Superior temporal gyrus (tissue), 1 donor: ENCODE measurements around the gene GRM5.

Experiments
- DNase-seq: peaks from one replicate; pipeline ENCODE4 v3.0.0-alpha.2; 2016; ENCODE audit errors: extremely low spot score

Gene GRM5

DNA sequence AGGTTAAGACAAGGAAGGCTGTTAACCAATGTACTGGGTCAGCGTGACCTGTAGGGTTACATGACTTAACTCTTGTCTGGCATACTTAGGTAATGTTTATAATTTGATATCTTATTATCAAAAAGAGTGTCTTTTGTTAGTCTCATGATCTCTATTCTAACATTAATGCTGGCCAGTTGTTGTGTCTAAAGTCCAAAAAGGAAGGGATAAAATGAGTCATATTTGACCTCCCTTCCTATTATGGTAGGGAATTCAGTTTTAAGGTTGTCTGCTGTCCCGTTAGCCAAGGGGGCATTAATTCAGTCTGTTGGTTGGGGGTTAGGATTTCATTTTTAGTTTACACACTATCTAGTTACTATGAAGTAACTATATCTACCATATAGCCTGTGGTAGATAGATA lies 364.0 kb downstream of the GRM5 start:
- DNase-seq, result no peak

DNA sequence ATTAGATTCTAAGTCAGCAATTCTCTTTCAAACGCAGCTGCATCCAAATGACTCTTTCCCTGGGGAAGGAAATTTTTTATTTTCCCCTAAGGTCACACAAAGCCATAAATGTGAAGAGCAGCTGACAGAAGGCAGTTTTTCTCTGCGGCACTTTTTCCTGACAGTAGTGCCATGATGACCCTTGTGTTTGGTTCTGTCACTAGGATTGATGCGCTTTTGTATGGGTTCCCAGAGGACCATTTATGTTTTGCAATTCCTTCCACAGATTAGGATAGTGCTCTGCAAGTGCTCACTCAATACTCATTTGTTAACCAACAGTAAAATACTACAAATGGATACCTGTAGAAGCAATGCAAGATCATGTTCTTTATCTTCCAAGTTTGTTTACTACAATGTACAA lies 368.6 kb downstream of the GRM5 start:
- DNase-seq, result no peak

DNA sequence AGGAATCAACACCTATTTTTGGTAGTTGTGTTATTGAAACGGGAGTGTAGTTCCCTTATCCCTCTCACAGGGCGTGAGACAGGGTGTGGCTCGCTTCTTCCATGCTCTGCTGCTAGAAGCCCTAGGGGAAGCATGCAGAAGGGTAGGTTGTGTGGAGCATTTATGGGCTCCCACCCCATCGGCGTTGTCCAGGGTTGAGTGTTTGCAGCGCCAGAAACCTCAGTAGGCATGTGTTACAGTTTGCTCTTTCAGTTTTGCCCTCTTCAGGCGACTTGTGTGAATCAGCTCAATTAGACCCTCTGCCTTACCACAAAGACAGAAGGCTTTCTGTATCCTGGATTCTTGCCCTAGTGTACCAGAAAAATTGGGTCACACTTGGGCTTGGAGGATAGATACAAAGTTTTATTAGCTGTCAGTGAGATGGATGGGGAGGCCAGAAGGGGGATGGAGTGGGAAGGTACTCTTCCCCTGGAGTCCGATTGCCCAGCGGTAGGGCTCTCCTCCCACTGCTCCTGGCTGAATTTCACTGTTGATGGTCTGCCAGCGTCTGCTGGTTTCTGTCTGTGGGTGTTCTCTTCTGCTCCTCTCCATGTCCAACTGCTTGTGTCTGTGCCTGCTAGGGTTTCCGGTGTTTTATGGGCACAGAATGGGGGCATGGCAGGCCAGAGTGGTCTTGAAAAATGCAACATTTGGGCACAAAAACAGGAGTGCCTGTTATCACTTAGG lies 369.9 kb downstream of the GRM5 start:
- no peak for DNase-seq

DNA sequence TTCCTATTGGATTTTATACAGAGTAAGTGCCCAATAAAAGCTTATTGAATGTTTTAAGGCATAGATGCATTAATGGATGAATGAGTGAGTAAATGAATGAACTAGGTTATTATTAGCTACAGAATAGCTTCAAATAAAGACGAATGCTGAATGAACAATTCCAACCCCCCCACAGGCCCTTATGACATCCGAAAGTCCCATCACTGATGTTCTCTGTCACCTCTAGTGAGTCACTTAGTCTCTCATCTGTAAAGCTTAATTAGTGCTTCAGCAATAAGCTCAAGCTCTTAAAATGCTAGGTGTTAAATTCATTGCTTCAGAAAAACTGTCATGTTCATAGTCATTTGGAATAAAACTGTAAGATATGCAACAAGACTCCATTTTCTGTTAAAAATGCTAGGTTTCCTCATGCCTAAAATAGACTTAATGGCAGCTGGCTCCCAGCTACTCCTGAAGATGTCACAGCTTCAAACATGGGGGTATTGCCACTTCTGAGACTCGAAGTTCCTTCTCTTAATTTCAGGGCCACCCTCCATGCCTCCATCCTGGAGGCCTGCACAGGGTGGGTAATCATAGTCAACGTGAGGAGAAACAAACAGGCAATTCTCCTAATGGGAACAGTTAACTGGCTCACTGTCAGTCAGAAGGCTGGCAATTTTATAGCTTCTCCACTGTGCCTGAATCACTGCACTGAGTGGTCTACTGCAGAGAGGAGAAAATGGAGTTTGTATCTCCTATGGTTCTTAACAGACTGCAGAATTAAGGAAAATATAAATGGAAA lies 373.3 kb downstream of the GRM5 start:
- DNase-seq, result no peak

DNA sequence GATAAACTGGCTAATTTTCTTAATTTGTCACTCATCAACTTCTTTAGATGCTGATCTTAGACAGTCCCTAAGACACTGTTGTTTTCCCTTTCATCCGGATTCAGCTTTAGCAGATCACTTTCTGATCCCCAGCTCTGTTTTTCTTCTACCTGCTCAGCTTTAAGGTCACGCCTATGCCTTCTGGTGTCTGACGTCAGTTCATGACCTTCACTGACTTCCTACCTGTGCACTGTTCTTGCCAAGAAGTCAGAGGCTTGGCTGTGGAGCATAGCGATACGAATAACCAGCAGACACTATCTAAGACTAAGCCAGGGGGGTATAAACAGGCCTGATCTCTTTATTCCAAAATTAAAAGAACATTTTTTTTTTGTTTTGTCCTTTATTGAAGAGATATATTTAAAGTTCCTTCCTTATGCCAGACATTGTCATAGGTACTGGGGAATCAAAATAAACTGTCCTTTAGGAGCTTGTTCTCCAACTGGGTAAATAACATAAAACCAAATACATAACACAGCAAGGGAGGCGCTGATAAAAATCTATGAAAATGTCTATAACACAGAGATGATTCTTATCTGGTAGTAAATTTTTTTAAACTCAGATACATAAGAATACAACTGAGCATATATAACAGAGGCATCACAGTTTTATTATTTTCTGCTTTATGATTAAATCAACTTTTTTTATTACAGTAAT lies 376.1 kb downstream of the GRM5 start:
- no peak for DNase-seq

DNA sequence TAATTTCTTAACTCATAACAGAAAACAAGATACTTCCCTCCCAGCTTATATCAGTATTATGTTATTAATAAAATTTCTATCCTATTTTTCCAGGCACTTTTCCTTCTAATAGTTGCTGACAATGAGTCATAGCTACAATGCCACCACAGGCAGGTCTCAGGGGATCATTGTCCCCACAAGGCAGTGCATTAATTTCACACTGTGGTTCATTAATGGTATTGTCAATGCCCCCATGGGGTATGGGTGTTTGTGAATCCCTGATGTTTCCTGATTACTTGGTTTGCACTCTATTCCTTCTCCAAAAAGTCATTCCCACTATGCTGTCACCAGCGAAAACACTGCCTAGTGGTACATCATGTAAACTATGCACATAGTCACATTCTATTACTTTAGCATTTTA lies 382.8 kb downstream of the GRM5 start:
- no peak for DNase-seq

DNA sequence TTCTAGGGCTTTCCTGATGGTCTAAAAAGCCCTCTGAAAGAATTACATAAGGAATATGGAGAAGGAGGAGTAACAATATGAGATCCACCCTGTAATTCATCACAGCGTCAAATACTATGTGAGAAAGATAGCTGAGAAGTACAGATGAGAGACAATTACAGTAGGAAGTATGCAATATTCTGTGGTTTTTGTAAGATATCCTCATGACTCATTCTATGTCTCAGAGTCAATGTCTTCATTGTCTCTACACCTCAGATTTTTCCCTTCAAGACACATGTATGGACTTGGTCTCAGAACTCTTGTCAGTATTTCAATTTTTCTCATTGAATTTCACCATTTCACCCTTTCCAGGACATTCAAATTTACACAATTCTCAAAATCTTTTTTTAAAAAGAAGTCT lies 385.0 kb downstream of the GRM5 start:
- DNase-seq, result no peak

DNA sequence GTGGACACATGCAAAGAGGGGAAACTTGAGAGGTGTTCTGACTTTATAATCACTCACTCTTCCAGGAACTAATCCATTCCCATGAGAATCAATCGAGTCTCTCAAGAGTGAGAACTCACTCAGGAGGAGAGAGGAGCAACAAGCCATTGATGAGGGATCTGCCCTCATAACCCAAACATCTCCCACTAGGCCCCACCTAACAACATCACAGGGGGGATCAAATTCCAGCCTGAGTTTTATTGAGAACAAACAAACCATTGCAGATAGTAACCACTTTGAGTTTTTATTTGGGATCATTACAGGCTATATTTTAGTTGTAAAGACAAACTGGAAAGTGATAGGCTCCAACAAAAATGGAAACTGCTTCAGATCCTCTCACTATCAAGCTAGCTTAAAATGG lies 399.4 kb downstream of the GRM5 start:
- DNase-seq, result no peak

DNA sequence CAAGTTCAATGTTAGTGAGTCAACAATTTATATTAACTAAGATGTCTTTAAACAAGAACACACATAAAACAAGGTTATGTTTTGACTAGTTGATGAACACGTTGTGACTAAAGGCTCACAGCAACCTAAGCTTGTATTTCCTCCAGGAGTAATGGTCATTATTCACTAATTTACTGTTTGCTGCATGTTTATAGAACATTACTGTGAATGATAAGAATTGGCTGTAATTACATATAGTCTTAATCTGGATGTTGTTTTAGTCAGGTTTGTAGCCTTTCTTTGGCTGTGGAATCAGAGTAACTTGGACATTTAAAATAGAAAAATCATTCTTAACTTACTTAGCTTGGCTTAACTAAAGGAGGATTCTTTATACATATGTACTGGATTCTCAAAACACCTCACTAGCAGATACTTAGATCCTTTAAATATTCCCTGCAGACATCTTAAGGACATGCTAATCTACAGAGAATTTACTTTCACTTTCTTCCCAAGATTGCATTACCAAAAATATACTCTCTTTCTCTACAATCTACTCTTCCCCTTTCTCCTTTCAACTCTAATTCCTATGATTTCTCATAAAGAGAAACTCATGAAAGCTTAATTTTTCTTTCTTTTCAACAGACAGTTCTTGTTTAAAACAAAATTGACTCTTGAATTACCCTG lies 408.6 kb downstream of the GRM5 start:
- DNase-seq, result no peak

DNA sequence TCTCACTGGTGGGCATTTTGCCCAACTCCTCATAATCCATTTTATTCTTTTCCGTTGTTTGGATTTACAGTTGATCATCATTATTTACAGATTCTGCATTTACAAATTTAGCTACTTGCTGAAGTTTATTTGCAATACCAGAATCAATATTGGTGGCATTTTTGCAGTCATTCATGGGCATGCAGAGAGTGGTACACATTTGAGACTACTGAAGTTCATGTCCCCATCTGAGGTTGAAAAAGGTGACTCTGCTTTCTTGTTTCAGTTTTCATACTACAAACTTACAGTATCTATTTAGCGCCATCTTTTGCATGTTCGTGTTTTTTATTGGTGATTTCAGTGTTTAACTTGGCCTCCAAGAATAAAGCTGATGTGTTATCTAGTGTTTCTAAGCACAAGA lies 409.5 kb downstream of the GRM5 start:
- no peak for DNase-seq

DNA sequence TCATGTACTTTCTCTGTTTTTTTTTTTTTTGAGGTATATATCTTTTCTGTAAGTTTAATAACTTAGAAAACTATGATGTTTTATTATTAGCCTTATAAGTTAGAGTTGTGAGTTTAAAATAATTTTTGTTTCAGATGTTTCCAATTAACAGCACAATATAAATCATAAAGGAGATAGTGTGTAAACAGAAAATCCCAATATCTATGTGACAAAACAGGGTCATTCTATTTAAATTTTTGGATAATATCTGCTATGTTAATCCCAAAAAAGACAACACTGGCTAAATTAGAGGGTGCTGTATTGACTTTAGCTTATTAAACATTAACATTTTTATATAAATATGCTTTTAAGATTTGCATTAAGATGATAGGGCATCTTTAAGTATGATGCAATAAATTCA lies 410.1 kb downstream of the GRM5 start:
- DNase-seq, result no peak

DNA sequence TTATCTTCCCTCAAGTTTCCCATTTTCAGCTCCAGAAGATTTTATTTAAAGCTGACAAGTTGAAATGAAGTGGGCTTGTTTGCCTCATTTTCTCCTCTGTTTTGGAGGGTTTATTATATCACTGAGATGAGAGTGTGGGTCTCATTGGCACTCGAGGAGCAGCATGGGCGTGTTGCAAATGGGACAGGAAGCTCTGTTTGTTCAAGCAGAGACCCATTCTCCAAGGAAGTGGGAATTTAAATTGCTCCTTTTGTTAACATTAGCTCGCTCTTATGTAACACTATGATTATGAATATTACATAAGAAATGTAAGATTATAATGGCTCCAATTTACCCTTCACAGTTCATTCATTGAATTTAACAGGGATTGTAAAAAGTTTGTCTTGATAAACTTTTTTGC lies 410.6 kb downstream of the GRM5 start:
- no peak for DNase-seq

DNA sequence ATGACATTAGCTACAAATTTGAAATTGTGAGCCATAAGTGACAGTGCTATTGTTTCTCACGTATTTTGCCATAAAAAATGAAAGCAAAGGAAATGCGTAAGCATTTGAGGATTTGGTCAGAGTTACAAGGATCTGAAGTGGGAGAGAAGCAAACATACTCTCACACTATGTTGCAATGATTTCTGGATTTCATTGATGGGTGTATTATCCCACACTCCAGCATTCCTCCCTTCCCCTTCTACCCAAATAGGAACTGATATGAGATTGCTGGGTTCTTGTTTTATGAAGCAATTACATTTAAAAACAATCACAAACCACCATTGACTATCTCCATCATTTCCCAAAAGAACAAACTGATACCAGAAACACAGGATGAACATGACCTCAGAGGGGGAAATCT lies 414.2 kb downstream of the GRM5 start:
- no peak for DNase-seq

DNA sequence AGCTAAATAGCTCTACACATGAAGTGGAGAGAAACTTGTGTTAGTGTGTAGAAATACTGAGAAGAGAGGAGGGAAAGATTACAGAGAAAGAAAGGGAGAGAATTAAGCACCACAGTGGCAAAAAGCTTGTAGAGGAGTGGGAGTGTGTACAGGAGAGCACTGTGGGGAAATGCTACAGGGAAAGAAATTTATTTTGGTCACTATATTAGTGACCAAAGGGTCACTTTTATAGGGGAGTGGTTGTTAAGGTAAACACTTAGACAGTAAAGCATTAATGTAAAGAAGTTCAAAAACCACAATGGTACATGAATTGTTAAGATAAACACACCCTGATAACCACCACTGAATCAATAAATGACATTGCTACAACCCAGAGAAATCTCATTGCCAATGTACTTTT lies 421.1 kb downstream of the GRM5 start:
- no peak for DNase-seq

DNA sequence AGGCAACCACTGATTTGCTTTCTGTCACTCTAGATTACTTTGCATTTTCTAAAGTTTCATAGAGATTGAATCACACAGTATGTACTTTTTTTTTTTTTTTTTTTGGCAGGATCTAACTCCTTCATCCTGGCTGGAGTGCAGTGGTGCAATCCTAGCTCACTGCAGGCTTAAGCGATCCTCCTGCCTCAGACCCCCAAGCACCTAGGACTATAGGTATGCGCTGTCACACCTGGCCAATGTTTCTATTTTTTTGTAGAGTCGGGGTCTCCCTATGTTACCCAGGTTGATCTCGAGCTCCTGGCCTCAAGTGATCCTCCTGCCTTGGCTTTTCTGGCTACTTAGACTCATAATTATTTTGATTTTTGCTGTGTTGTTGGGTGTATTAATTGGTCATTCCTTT lies 433.6 kb downstream of the GRM5 start:
- no peak for DNase-seq

DNA sequence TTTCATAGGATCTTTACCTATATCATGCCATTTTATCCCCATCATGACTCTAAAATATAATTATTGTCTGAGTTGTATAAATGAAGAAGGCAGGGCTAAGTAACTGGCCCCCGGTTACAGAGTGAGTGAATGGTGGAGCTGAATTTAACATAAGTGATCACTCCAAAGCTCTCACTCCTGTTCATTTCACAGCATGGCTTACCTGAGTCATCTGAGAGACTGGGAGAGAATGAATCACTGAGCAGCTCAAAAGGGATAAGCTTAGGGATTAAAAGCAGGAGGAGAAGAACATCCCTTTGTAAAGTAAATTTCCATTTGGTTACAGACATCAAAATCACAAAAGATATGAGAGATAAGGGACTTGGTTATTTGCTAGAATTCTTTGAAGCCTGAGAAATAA lies 434.3 kb downstream of the GRM5 start:
- DNase-seq, result no peak

DNA sequence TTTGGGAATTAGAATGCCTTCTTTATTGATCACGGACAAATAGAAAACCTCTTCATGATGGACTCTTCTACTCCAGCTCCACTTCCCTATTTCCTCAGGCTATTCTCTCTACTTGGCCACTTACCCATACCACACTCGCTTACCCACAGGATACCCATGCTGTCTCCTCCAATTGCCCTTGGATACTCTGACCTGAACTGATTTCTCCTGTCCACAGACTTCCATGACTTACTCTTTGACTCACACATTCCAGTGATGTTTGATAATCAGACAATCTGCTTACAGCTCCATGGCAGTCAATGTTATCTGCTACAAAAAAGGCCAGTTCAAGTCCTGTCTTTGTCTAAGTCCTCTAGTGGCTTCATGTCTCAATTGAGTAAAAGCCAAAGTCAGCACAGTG lies 436.3 kb downstream of the GRM5 start:
- no peak for DNase-seq

DNA sequence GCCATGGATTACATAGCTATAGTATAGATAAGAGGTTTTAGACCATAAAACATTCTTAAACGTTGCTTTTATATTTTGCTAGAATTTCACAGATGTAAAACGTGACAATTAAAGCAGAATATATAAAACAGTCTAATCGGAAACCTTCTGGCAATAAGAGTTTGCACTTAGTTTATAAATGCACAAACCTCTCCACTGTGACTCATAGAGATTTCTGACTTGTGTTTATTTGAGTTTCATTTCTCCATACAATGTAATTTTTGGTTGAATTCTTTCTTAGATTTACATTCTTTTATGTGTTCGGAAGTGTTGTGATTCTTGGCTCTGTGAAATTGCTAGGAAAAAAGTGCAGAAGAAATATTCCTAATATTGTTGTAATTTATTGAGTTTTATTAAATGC lies 439.6 kb downstream of the GRM5 start:
- DNase-seq, result no peak

DNA sequence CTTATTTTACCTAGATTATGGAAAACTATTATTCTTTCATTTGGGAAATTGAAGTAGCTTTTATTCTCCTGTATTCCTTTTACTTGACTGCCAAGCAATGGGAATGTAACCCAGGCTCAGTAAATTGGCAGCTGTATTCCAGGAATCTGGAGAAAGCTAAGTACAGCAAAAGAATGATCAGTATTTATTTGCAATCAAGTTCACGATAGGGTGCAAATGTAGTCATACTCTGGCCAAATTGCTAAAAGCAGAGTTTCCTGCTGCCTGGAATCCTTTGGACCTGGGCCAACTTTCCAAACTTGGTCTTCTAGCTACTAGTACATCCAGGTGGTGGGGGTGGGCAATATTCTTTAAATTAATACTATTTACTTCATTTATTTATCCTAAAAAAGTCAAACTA lies 442.3 kb downstream of the GRM5 start:
- no peak for DNase-seq

DNA sequence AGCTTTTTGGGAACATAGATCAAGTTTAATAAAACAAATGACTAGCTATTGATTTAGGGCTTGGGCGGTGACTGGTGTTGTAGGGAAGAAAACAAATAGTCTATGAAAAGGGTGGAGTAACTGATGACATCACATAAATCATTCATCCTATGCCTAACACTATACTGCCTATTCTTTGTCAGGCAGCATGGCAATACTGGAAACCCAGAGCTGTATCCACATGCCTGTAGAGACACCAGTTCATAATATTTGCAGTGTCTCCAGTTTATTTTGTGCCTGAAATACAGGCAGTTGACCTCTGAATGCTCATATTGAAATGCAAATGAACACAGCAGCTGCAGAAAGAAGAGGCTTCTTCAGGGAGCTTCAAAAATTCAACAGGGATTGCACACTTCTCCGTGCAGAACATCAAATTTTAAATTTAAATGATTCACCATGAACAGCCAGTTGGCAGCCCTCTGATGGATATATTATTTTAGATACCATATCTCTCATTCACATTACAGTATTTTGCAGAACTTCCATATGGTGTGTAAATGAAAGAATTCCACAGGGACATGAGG lies 445.1 kb downstream of the GRM5 start:
- no peak for DNase-seq

DNA sequence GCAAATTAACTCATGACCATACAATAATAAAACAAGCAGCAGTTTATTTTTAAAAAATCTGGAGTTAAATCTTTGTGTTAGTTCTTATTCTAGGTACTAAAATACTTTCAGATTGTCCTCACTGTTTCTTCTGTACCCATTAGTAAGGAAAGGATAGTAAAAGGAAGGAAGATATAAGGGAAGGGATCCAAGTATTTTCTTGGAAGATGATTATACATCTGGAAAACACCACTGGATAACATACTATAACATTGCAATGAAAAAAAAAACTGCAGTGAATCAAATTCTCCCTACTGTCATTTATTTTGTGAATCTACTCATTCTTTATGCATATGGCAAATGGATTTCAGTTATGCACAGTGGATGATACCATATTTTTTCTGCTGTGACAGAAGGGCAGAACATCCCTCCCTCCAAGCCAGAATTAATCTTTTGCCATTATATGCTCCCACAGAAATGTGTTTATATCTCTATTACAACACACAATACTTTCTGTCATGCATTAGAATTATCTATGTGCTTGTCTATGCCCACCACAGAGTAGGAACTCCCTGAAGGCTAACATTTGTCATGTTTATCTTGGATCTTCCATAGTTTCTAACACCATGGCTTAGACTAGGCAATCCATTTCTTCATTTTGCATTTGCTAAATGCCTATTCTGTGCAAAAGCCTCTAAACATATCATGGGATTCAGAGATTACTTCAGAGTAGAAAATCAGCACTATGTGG lies 446.0 kb downstream of the GRM5 start:
- DNase-seq, result no peak

DNA sequence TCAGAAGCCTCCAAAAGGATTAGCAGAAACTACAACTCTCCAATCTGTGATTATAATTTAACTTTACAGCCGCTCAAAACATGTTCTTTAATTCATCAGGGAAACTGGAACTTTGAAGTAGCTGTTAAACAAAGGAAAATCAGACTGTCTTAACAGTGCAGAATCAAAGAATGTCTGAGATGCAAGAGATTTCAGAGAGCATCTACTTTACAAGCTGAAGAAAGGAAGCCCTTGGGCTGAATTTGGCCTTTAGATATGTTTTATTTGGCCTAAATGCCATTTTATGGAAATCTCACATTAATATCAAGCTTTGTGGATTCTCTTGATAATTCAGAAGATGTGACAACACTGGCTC lies 446.7 kb downstream of the GRM5 start:
- DNase-seq, result no peak
